SU-DHL-6 (cell line): Measurements from ENCODE around the gene DAAM1.

Experiments used
- EZH2phosphoT487 ChIP-seq: fragments of 200-600 bp; sonication (generic), shearing (Covaris generic); conservative IDR thresholded peaks from 2 replicates; pipeline ENCODE4 v1.6.1; 2018; ENCODE audit warnings: mild to moderate bottlenecking, antibody characterized with exemption, low read length, moderate library complexity, mixed read lengths
- TF ChIP-seq, protein P1 (sequence below): fragments of 200-600 bp; sonication (generic); IDR thresholded peaks from one replicate; pipeline ENCODE4 v1.5.1; 2017; ENCODE audit warnings: antibody characterized with exemption, mild to moderate bottlenecking, low read length, moderate library complexity; ENCODE audit not compliant: insufficient read depth, poor library complexity, severe bottlenecking

DNA sequence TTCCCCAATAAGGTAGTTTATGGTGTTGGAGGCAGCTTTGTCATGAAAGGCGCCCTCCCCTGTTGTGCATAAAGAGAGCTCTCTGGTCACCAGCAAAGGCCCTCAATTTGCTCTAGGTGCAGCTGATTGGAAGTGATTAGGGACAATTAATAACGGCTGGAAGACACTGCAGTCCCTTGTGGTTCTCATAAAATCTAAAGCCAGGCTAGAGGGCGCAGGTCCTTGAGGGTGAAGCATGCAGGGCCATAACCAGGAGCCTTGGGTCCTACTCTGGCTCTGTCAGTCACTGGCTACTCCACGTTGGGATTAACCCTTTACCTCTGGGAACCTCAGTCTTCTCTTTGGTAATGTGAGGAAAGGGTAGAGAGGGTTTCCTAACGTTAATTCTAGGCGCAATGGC lies 1.9 kb downstream of the DAAM1 start:
- TF ChIP-seq, protein P1, sequence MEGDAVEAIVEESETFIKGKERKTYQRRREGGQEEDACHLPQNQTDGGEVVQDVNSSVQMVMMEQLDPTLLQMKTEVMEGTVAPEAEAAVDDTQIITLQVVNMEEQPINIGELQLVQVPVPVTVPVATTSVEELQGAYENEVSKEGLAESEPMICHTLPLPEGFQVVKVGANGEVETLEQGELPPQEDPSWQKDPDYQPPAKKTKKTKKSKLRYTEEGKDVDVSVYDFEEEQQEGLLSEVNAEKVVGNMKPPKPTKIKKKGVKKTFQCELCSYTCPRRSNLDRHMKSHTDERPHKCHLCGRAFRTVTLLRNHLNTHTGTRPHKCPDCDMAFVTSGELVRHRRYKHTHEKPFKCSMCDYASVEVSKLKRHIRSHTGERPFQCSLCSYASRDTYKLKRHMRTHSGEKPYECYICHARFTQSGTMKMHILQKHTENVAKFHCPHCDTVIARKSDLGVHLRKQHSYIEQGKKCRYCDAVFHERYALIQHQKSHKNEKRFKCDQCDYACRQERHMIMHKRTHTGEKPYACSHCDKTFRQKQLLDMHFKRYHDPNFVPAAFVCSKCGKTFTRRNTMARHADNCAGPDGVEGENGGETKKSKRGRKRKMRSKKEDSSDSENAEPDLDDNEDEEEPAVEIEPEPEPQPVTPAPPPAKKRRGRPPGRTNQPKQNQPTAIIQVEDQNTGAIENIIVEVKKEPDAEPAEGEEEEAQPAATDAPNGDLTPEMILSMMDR = peak; percentile 33
- no peak for TF ChIP-seq EZH2phosphoT487
